ENCODE data around the gene SMIM32. TPM values are rescaled to one million over a fixed set of nuclear protein-coding genes. Genes with fewer than 3 reads are reported as not detected.
A peak's percentile ranks its signal among the peaks of the same experiment; 100 is the strongest.

The SMIM32 gene
- total RNA-seq = 10 to 100 TPM in 3 of 4 donors, 1 to 10 TPM in 1; 5.8 to 18.4 (median 15.1) TPM

GRCh38 chr5:136192526-136193321, at the start of gene SMIM32:
Gene SMIM32, minus strand, starts transcription at chr5:136193162. Its CDS starts 638 bp downstream, at chr5:136192524.
- peak within 1 kb of the TSS in 3 of 4 donors; percentile 34 to 81 (median 69) for H3K4me3 ChIP-seq
- H3K4me1 ChIP-seq = peaks cover 0 to 66% (median 3%) of the 10 kb centered on the region in 4 donors
- H3K27ac ChIP-seq = peak within 1 kb of the TSS in 3 of 4 donors; percentile 32 to 68 (median 63)
- TF ChIP-seq CTCF (IDR thresholded peaks at IDR 0.05) (peak in 1 of 6 experiments; percentile 1), POLR2A (IDR thresholded peaks at IDR 0.05) (no peak)
- no peaks in the 10 kb centered on the region for H3K27me3 ChIP-seq
- H3K36me3 ChIP-seq = no peaks in the 10 kb centered on the region
- peak in 2 of 3 donors; percentile 61 to 80 for DNase-seq
- peaks cover 0 to 7% (median 0%) of the 10 kb centered on the region in 4 donors for H3K9me3 ChIP-seq

- Histone ChIP-seq H3K27me3 (no peaks in the 10 kb centered on the region), H3K9me3 (no peaks in the 10 kb centered on the region), H3K36me3 (no peaks in the 10 kb centered on the region), H3K4me3 (no peak overlapping the region), H3K4me1 (no peaks in the 10 kb centered on the region), H3K27ac (no peak overlapping the region)
- TF ChIP-seq POLR2A (IDR thresholded peaks at IDR 0.05) (no peak), CTCF (IDR thresholded peaks at IDR 0.05) (no peak)
- DNase-seq = no peak
Measured at GRCh38 chr5:136242611-136243010, 49.6 kb upstream of the SMIM32 start.

GRCh38 chr5:136242136-136242535, 49.2 kb upstream of the SMIM32 start:
- Histone ChIP-seq H3K27me3 (no peaks in the 10 kb centered on the region), H3K27ac (no peak overlapping the region), H3K9me3 (no peaks in the 10 kb centered on the region), H3K36me3 (no peaks in the 10 kb centered on the region), H3K4me1 (no peaks in the 10 kb centered on the region), H3K4me3 (no peak overlapping the region)
- no peak for DNase-seq
- TF ChIP-seq CTCF (IDR thresholded peaks at IDR 0.05) = no peak
- TF ChIP-seq POLR2A (IDR thresholded peaks at IDR 0.05) = no peak

GRCh38 chr5:136240894-136241293, 47.9 kb upstream of the SMIM32 start:
- Histone ChIP-seq H3K27ac (no peak overlapping the region), H3K36me3 (no peaks in the 10 kb centered on the region), H3K9me3 (no peaks in the 10 kb centered on the region), H3K27me3 (no peaks in the 10 kb centered on the region), H3K4me1 (no peaks in the 10 kb centered on the region), H3K4me3 (no peak overlapping the region)
- DNase-seq = no peak
- TF ChIP-seq CTCF (IDR thresholded peaks at IDR 0.05) = no peak
- TF ChIP-seq POLR2A (IDR thresholded peaks at IDR 0.05) = no peak

- TF ChIP-seq CTCF (IDR thresholded peaks at IDR 0.05) = no peak
- no peak for TF ChIP-seq POLR2A (IDR thresholded peaks at IDR 0.05)
- no peak overlapping the region for H3K27ac ChIP-seq
- no peaks in the 10 kb centered on the region for H3K4me1 ChIP-seq
Measured at GRCh38 chr5:136236479-136237083, 43.6 kb upstream of the SMIM32 start.

More at GRCh38 chr5:136236479-136237083, 43.6 kb upstream of the SMIM32 start:
- Histone ChIP-seq H3K36me3 (no peaks in the 10 kb centered on the region), H3K4me3 (no peak overlapping the region), H3K9me3 (no peaks in the 10 kb centered on the region), H3K27me3 (no peaks in the 10 kb centered on the region)
- DNase-seq = no peak
